Liver (tissue), 3 donors: ENCODE results near the gene VNN1.
"Not testable (repeated sequence)": the region's sequence is repeated elsewhere in the genome, so short reads cannot be mapped to it uniquely, and the experiment has no call there.

Experiments used
- ATF3 ChIP-seq: IDR thresholded peaks from 2 replicates; pipeline ENCODE4 v1.6.1; 2016; ENCODE audit warnings: antibody characterized with exemption
- JUND ChIP-seq, 2 donors: IDR thresholded peaks; 2 replicates each; pipeline ENCODE4 v1.6.1; 2016; ENCODE audit warnings: antibody characterized with exemption in 2 of 2
- RAD21 ChIP-seq, 2 donors: IDR thresholded peaks; 2 replicates each; pipeline ENCODE4 v1.6.1; 2016; ENCODE audit warnings: antibody characterized with exemption in 2 of 2, mild to moderate bottlenecking in 2 of 2
- RXRA ChIP-seq, 2 donors: IDR thresholded peaks; 2 replicates each; pipeline ENCODE4 v1.6.1; 2017 to 2018; ENCODE audit warnings: antibody characterized with exemption in 2 of 2, mild to moderate bottlenecking in 1 of 2
- YY1 ChIP-seq: IDR thresholded peaks from 2 replicates; pipeline ENCODE4 v1.6.1; 2016; ENCODE audit warnings: antibody characterized with exemption, mild to moderate bottlenecking
- ZBTB33 ChIP-seq: IDR thresholded peaks from 2 replicates; pipeline ENCODE4 v1.6.1; 2016; ENCODE audit warnings: antibody characterized with exemption
- TF ChIP-seq, protein P1 (sequence below): fragments of 150-350 bp; IDR thresholded peaks from 2 replicates; pipeline ENCODE4 v1.5.1; 2017; ENCODE audit warnings: improper control_type of control experiment, low read depth, low read length; ENCODE audit not compliant: missing input control
- donor health status: healthy.
- donor health status: healthy.

DNA sequence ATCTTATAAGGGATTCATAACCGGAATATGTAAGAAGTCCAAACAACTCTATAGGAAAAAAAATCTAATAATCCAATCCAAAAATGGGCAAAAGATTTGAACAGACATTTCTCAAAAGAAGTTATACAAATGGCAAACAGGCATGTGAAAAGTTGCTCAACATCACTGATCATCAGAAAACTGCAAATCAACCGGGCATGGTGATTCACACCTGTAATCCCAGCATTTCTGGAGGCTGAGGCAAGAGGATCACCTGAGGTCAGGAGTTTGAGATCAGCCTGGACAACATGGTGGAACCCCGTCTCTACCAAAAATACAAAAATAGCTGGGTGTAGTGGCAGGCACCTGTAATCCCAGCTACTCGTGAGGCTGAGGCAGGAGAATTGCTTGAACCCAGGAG, 7.1 kb downstream of the VNN1 start:
- TF ChIP-seq, protein P1, sequence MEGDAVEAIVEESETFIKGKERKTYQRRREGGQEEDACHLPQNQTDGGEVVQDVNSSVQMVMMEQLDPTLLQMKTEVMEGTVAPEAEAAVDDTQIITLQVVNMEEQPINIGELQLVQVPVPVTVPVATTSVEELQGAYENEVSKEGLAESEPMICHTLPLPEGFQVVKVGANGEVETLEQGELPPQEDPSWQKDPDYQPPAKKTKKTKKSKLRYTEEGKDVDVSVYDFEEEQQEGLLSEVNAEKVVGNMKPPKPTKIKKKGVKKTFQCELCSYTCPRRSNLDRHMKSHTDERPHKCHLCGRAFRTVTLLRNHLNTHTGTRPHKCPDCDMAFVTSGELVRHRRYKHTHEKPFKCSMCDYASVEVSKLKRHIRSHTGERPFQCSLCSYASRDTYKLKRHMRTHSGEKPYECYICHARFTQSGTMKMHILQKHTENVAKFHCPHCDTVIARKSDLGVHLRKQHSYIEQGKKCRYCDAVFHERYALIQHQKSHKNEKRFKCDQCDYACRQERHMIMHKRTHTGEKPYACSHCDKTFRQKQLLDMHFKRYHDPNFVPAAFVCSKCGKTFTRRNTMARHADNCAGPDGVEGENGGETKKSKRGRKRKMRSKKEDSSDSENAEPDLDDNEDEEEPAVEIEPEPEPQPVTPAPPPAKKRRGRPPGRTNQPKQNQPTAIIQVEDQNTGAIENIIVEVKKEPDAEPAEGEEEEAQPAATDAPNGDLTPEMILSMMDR: not testable (repeated sequence)
- not testable (repeated sequence) for TF ChIP-seq JUND (IDR thresholded peaks at IDR 0.05); YY1; ZBTB33; RXRA (IDR thresholded peaks at IDR 0.05); ATF3; RAD21 (IDR thresholded peaks at IDR 0.05)
